Breast epithelium (tissue), 3 donors: ENCODE measurements around the gene GIPC2.

ENCODE experiments used
- POLR2AphosphoS5 ChIP-seq, 3 donors: sonication (generic); formaldehyde crosslinking; IDR thresholded peaks; one replicate each; pipeline ENCODE4 v1.6.1; 2017; ENCODE audit warnings: antibody characterized with exemption in 3 of 3
- TF ChIP-seq, protein P1 (sequence below), 3 donors: fragments of 450-650 bp; IDR thresholded peaks; one replicate each; pipeline ENCODE4 v1.5.1; 2016 to 2017; ENCODE audit warnings: antibody characterized with exemption in 3 of 3, mild to moderate bottlenecking in 3 of 3, moderate library complexity in 3 of 3

DNA sequence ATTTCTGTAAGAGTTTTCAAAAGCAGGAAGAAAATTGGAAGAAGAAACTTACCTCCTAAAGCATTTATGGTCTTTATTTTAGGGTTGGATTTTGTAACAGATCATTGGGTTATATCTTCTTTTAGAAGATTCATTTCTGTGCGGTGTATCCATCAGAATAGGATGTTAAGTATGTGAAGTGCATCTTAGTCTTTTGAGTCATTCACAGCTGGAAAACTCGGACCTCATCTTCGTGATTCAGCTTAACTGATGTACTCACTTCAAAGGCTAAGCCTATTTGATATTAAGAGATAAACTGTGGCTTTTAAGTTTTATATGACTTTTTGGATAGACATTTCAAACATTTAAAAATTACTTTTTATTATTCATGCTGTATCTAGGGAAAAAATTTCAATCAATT, 56.3 kb downstream of the GIPC2 start:
- TF ChIP-seq, protein P1, sequence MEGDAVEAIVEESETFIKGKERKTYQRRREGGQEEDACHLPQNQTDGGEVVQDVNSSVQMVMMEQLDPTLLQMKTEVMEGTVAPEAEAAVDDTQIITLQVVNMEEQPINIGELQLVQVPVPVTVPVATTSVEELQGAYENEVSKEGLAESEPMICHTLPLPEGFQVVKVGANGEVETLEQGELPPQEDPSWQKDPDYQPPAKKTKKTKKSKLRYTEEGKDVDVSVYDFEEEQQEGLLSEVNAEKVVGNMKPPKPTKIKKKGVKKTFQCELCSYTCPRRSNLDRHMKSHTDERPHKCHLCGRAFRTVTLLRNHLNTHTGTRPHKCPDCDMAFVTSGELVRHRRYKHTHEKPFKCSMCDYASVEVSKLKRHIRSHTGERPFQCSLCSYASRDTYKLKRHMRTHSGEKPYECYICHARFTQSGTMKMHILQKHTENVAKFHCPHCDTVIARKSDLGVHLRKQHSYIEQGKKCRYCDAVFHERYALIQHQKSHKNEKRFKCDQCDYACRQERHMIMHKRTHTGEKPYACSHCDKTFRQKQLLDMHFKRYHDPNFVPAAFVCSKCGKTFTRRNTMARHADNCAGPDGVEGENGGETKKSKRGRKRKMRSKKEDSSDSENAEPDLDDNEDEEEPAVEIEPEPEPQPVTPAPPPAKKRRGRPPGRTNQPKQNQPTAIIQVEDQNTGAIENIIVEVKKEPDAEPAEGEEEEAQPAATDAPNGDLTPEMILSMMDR (IDR thresholded peaks at IDR 0.05) = no peak
- TF ChIP-seq POLR2AphosphoS5 (IDR thresholded peaks at IDR 0.05) = no peak
